Measurements from ENCODE around the gene KIFC1.

- TF ChIP-seq CTCF (IDR thresholded peaks at IDR 0.05) (no peak), SIN3A (IDR thresholded peaks at IDR 0.05; ENCODE audit: borderline replicate concordance, insufficient read depth, low read depth, low read length) (no peak), POLR2AphosphoS5 (IDR thresholded peaks at IDR 0.05; ENCODE audit: low read depth, low read length) (no peak), REST (IDR thresholded peaks at IDR 0.05; ENCODE audit: insufficient read depth in 1 of 2, low read depth in 2 of 2, low read length in 1 of 2) (no peak)
These were observed 67.6 kb downstream of the KIFC1 start for GRCh38 chr6:33459226-33459625.
